ENCODE data around the gene FOXN3. TPM values are rescaled to one million over a fixed set of nuclear protein-coding genes. Genes with fewer than 3 reads are reported as not detected.

The FOXN3 gene
- total RNA-seq, 2 donors from 2014 or later: 61.2 to 84.1 TPM

GRCh38 chr14:89164168-89165073 is 252.6 kb downstream of the FOXN3 start:
- Histone ChIP-seq H3K27me3 (ENCODE audit: control insufficient read depth, insufficient read depth, low read length, poor library complexity, severe bottlenecking) (no peaks in the 10 kb centered on the region), H3K36me3 (ENCODE audit: control insufficient read depth, insufficient read depth, low read length) (peaks cover 5% of the 10 kb centered on the region), H3K9me3 (ENCODE audit: control insufficient read depth, low read length) (no peaks in the 10 kb centered on the region), H3K9ac (ENCODE audit: extremely low read depth, low read length, poor library complexity, severe bottlenecking) (no peak overlapping the region), H3K4me3 (ENCODE audit: low read length) (no peak overlapping the region), H3K4me1 (ENCODE audit: control insufficient read depth, insufficient read depth, low read length) (no peaks in the 10 kb centered on the region), H3K27ac (ENCODE audit: low read depth, low read length) (no peak overlapping the region)
- no peak overlapping the region for H3K27ac Mint-ChIP-seq
- H3K36me3 Mint-ChIP-seq (ENCODE audit: low read depth): peaks cover 55% of the 10 kb centered on the region
- no peak for DNase-seq
- H3K4me1 Mint-ChIP-seq: no peaks in the 10 kb centered on the region
- whole genome bisulfite sequencing, 2 experiments (ENCODE audit: insufficient coverage in 1 of 2, insufficient read length in 1 of 2): 94 to 99% methylated on average over 15 to 18 of the region's 18 CpGs
- H3K4me3 Mint-ChIP-seq: no peak overlapping the region
- TF ChIP-seq CTCF (conservative IDR thresholded peaks at IDR 0.05): no peak
- H3K27me3 Mint-ChIP-seq (ENCODE audit: insufficient read depth): no peaks in the 10 kb centered on the region
- peaks cover 2% of the 10 kb centered on the region for H3K9me3 Mint-ChIP-seq

GRCh38 chr14:89163031-89163636 is 253.9 kb downstream of the FOXN3 start:
- 93% methylated on average over 16 to 17 of the region's 17 CpGs for WGBS, 2 experiments (ENCODE audit: insufficient coverage in 1 of 2, insufficient read length in 1 of 2)
- Mint-ChIP-seq H3K27me3 (ENCODE audit: insufficient read depth) (no peaks in the 10 kb centered on the region), H3K9me3 (no peaks in the 10 kb centered on the region), H3K36me3 (ENCODE audit: low read depth) (peaks cover 48% of the 10 kb centered on the region), H3K4me3 (no peak overlapping the region), H3K27ac (no peak overlapping the region), H3K4me1 (no peaks in the 10 kb centered on the region)
- H3K4me1 ChIP-seq (ENCODE audit: control insufficient read depth, insufficient read depth, low read length): no peaks in the 10 kb centered on the region
- H3K9ac ChIP-seq (ENCODE audit: extremely low read depth, low read length, poor library complexity, severe bottlenecking): no peak overlapping the region
- H3K27me3 ChIP-seq (ENCODE audit: control insufficient read depth, insufficient read depth, low read length, poor library complexity, severe bottlenecking): no peaks in the 10 kb centered on the region
- no peaks in the 10 kb centered on the region for H3K9me3 ChIP-seq (ENCODE audit: control insufficient read depth, low read length)
- no peak for TF ChIP-seq CTCF (conservative IDR thresholded peaks at IDR 0.05)
- peaks cover 5% of the 10 kb centered on the region for H3K36me3 ChIP-seq (ENCODE audit: control insufficient read depth, insufficient read depth, low read length)
- no peak for DNase-seq
- no peak overlapping the region for H3K4me3 ChIP-seq (ENCODE audit: low read length)
- peak overlapping the region; percentile 22 for H3K27ac ChIP-seq (ENCODE audit: low read depth, low read length)

DNA sequence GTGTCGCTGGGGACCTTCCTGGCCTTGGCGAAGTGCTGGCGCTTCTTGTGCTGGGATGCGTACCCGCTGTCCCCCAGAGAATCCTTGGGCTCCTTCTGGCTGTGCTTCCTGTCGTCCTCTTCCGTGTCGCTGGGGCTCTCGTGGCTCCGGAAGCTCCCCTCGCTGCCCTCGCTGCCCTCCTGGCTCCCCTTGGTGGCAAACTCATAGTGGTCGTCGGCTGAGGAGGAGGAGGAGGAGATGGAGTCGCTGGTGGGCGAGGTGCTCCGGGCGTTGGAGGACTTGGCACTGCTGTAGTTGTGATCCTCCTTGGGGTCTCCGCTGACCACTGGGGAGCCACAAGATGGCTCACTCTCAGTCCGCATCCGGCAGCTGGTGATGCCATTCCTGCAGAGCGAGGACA is 254.4 kb downstream of the FOXN3 start:
- Mint-ChIP-seq H3K27ac (no peak overlapping the region), H3K9me3 (no peaks in the 10 kb centered on the region), H3K27me3 (ENCODE audit: insufficient read depth) (no peaks in the 10 kb centered on the region), H3K4me3 (no peak overlapping the region), H3K4me1 (no peaks in the 10 kb centered on the region), H3K36me3 (ENCODE audit: low read depth) (peaks cover 48% of the 10 kb centered on the region)
- H3K27me3 ChIP-seq (ENCODE audit: control insufficient read depth, insufficient read depth, low read length, poor library complexity, severe bottlenecking): no peaks in the 10 kb centered on the region
- H3K27ac ChIP-seq (ENCODE audit: low read depth, low read length): no peak overlapping the region
- H3K36me3 ChIP-seq (ENCODE audit: control insufficient read depth, insufficient read depth, low read length): peaks cover 5% of the 10 kb centered on the region
- no peak for TF ChIP-seq CTCF (conservative IDR thresholded peaks at IDR 0.05)
- no peaks in the 10 kb centered on the region for H3K4me1 ChIP-seq (ENCODE audit: control insufficient read depth, insufficient read depth, low read length)
- 96% methylated on average over 18 to 22 of the region's 22 CpGs for WGBS, 2 experiments (ENCODE audit: insufficient coverage in 1 of 2, insufficient read length in 1 of 2)
- no peak overlapping the region for H3K9ac ChIP-seq (ENCODE audit: extremely low read depth, low read length, poor library complexity, severe bottlenecking)
- no peak overlapping the region for H3K4me3 ChIP-seq (ENCODE audit: low read length)
- no peaks in the 10 kb centered on the region for H3K9me3 ChIP-seq (ENCODE audit: control insufficient read depth, low read length)
- DNase-seq: no peak
